HS-5 (cell line): ENCODE measurements around the gene NNMT.

Experiments
- DNase-seq: peaks from one replicate; pipeline ENCODE4 v3.0.0-alpha.2; 2012; ENCODE audit warnings: low read depth

NNMT gene

GRCh38 chr11:114284914-114285313 is 11.3 kb upstream of the NNMT start:
- DNase-seq: no peak

GRCh38 chr11:114285599-114285998 is 10.6 kb upstream of the NNMT start:
- peak; percentile 70 for DNase-seq

DNA sequence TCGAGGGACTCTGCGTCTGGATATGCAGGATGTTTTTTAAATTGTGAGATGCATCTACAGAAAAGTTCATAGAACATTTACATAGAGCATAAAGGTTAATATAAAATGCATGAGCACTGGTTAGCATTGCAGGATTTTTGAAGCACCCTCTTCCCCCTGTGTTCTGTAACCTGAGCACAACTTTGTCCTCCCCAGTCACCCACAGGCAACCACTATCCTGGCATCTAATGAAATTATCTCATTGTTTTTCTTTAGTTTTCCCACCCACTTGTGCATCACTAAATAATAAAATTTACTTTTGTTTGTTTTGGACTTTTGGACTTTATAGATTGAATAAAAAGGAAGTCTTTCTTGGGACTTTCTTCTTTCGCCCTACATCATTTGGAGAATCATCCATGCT is 10.0 kb upstream of the NNMT start:
- DNase-seq: no peak

- DNase-seq: no peak
These were observed 9.0 kb upstream of the NNMT start for GRCh38 chr11:114287154-114287553.

DNA sequence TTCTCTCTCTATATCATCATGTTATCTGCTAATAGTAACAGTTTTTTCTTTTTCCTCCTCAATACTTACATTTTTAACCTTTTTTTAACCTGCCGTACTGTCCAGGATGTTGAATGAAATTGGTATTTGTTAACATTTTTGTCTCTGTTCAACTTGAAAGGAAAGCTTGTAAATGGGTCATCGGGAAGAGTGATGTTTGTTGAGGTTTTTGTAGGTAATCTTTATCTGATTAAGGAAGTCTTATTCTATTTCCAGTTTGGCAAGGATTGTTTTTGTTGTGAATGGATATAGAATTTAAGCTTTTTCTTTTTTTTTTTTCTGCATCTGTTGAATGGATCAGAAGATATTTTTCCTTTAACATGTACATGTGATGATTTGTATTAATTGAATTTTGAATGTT is 8.1 kb upstream of the NNMT start:
- no peak for DNase-seq

- no peak for DNase-seq
These were observed 6.4 kb upstream of the NNMT start for GRCh38 chr11:114289779-114290178.

GRCh38 chr11:114290503-114291235 is 5.5 kb upstream of the NNMT start:
- no peak for DNase-seq

DNA sequence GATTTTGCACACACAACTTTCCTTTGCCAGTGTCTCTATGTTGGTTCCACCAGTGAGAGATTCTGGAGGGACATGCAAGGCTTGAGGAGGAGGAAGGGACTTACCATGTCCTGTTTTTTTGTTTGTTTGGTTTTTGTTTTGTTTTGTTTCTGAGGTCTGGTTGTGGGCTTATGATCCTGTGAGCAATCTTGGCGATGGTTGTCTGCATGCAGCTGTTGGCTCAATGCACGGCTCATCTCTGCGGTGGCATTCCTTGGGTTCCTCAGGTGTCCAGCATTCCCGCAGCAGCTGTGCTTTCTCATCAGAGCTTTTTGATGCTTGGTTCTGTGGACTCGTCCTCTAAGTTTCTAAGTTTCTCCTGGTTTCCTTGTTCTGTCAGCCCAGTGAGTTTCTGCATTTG is 4.8 kb upstream of the NNMT start:
- DNase-seq: no peak

DNA sequence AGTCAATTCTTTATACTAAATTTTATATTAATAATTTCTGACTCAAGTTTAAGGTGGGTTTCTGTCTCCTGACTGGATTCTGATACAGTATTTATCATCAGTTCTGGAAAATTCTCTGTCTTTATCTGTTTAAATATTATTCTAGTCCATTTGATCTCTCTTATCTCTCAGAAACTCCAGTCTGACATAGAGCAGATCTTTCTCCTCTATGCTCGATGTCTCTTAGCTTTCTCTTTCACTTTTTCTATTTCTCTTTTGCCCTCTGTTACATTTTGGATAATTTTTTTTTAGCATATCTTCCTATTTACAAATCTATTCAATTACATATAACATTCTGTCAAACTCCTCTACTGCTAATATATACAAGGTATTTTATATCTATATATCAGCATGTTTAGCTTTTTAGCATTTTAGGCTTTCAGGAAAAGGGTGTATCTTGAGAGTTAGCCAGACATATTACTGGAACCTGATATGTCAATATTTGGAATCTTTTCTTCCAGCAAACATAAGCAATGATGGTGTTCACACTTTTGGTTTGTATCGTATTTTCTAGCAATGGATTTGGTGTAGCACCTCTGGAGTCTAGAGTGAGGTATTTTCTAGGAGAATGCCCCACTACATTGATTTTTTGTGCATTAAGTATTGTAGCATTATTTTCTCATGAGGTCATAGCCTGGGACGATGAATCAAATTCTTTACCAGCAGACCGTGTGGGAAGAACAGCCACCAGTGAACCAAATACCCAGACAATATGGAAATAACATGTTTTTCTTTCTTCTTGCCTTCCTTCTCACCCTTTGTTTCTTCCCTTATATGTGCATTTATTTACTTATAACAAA is 4.1 kb upstream of the NNMT start:
- no peak for DNase-seq

- no peak for DNase-seq
These were observed 2.9 kb upstream of the NNMT start for GRCh38 chr11:114293201-114293711.

DNA sequence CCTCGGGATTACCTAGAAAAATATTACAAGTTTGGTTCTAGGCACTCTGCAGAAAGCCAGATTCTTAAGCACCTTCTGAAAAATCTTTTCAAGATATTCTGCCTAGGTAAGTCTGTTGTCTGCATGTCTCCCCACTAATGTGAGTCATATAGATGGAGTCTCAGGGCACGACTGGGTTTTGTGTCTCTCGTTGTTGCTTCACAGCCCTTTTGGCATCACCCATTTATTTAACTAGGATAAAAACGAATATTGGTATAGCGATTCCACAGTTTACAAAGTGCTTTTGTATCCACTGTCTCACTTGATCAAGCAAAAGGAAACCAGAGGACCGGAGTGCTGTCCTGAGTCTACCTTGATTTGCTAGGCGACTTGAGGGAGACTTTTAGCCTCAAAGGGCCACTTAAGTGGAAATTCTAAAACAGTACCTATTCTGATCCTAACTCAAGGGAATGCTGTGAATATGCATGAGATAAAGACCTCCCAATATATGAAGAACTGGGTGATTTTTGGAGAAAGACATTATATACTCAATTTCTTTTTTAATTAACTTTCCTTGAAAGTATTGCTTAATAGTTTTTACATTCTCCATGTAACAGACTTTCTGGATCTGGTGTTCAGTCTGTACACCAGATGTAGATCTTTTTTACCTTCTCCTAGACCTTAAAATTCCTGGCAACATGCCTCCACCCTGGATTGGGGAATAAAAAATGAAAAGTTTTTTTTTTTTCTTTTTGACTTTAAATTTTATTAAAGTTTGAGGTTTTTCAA is 590 bp downstream of the NNMT start:
- DNase-seq: no peak

GRCh38 chr11:114297806-114298709 is 1.9 kb downstream of the NNMT start:
- no peak for DNase-seq

DNA sequence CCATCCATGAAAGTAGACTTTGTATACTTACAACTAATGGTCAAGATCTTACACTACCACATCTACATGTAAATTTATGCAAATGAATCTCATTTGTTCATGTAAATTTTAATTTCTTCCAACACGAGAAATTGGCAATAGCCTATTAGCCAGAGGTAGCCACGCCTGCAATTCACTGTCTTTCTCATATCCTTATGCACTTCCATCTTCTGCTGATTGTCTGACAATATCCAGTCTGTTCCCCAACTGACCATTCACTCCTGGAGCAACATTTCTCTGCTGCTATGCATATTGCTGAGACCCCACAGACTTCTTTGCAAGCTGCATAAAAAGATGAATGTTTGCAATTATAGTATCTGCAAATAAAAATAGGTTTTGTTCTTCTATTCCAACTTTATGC is 2.5 kb downstream of the NNMT start:
- no peak for DNase-seq

- DNase-seq: no peak
These were observed 4.9 kb downstream of the NNMT start for GRCh38 chr11:114301088-114301487.

- no peak for DNase-seq
These were observed 5.7 kb downstream of the NNMT start for GRCh38 chr11:114301927-114302326.

GRCh38 chr11:114302663-114303062 is 6.5 kb downstream of the NNMT start:
- no peak for DNase-seq

DNA sequence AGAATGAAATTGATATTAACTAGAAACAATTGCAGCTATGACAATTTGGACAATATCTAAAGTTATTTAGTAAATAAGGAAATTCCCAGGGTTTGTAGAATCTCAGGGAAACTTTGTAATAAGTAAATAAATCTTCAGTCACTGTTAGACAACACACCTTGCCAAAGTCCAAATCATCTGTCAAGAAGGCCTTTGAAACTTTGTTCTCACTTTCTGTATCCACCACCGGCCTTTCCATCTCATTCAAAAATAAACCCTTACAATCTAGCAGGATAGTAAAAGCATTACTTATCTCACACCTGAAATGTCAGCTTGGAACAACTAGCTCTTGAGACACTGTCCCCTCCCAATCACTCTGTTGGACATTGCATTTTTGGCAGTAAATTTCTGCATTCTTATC is 7.9 kb downstream of the NNMT start:
- DNase-seq: no peak

- no peak for DNase-seq
These were observed 8.8 kb downstream of the NNMT start for GRCh38 chr11:114304969-114305368.

DNA sequence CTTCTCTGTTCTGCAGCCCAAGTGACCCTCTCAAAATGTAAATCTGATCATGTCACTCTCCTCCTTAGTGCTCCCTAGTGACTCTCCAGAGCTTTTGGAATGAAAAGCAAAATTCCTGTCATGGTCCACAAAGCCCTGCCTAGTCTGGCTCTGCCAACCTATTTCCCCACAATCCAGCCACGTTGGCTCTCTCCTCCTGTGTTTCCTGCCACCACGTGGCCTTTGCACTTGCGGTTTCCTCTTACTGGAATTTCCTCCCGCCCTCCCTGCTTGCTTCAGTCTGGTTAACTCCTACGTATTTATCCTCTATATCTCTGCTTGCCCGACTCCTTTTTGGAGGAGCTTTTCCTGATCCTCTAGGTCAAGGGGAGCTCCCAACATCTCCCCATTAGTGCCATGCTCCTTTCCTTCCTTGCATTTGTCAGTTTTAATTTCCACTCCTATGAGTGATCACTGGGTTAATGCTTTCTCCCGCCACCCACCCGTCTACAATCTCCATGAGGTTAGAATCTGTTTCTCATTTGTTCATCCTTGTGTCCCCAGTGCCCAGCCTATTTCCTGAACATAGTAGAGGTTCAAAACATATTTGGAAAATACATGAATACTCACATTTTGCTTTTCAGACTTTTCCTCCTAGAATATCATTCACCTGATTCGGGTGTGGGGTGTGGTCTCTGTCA is 11.5 kb downstream of the NNMT start:
- peak; percentile 62 for DNase-seq

DNA sequence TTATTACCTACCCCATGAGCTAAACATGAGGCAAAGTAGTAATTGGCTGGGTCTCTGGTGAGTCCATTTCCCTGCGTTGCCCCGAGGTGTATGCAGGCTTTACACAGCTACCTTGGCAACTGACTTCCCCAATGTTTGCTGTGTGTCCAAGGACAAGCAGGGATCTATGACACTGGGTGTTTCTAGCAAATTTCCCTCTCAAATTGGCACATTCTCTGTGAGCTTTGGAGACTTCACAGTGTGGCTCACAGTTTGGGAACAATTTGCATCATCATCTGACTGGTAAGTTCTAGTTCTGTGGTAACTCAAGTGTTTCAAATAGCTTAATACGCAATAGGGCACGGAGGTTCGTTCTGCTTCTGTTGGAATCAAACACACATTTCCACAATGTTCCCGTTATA is 12.5 kb downstream of the NNMT start:
- DNase-seq: no peak

GRCh38 chr11:114309517-114309916 is 13.3 kb downstream of the NNMT start:
- no peak for DNase-seq
